Panc1 (cell line): ENCODE measurements around the gene FAAP20. TPM values are rescaled to one million over a fixed set of nuclear protein-coding genes. Genes with fewer than 3 reads are reported as not detected.
A peak's percentile ranks its signal among the peaks of the same experiment; 100 is the strongest.

ENCODE experiments used
- ATAC-seq: fragments of 200-7000 bp; cut with Tn5 transposase; 2 replicates; pipeline ENCODE4 v1.9.1; 2020; ENCODE audit warnings: mild to moderate bottlenecking, moderate library complexity
- BruUV-seq: library from RNA; stranded (reverse); fragments of 400-500 nt; replicated peaks from 2 replicates; lab custom pipeline; 2021; lab: Mats Ljungman, UMichigan
- CTCF ChIA-PET: fragments of 300-600 bp; sonication (Branson Sonifier 250); formaldehyde crosslinking; loops from one replicate; lab custom pipeline; 2022; ENCODE audit warnings: antibody characterized with exemption; lab: Charles Lee
- POLR2A ChIA-PET: fragments of 300-600 bp; sonication (Branson Sonifier 250); formaldehyde crosslinking; loops from one replicate; lab custom pipeline; 2022; ENCODE audit warnings: antibody characterized with exemption; lab: Charles Lee
- DNase-seq: peaks from one replicate; pipeline ENCODE4 v3.0.0-alpha.2; 2010; ENCODE audit warnings: low read depth, low spot score
- H3K27ac ChIP-seq: 2 replicates; pipeline ENCODE4 v1.5.1; 2011; ENCODE audit warnings: mild to moderate bottlenecking, low read length, inconsistent platforms
- H3K27me3 ChIP-seq: fragments of 200-500 bp; sonication (Bioruptor generic); 2 replicates; pipeline ENCODE4 v1.6.0; 2014; ENCODE audit warnings: low read length, inconsistent platforms; ENCODE audit not compliant: control insufficient read depth, insufficient read depth
- H3K36me3 ChIP-seq: fragments of 200-500 bp; sonication (Bioruptor generic); 2 replicates; pipeline ENCODE4 v1.5.1; 2014; ENCODE audit warnings: inconsistent platforms, mild to moderate bottlenecking, low read length, moderate library complexity; ENCODE audit not compliant: control insufficient read depth, insufficient read depth
- H3K4me1 ChIP-seq: 2 replicates; pipeline ENCODE4 v1.5.1; 2011; ENCODE audit warnings: inconsistent platforms, mild to moderate bottlenecking, low read length, moderate library complexity; ENCODE audit not compliant: control insufficient read depth, insufficient read depth
- H3K4me3 ChIP-seq, 2 experiments: 2 replicates each; pipeline ENCODE4 v1.5.1; 2011 to 2012; ENCODE audit warnings: low read depth in 2 of 2, low read length in 2 of 2, mild to moderate bottlenecking in 2 of 2, inconsistent platforms in 1 of 2, moderate library complexity in 1 of 2
- H3K9me3 ChIP-seq: fragments of 200-500 bp; sonication (Bioruptor generic); 2 replicates; pipeline ENCODE4 v1.5.1; 2014; ENCODE audit warnings: low read depth, mild to moderate bottlenecking, inconsistent platforms, low read length, moderate library complexity; ENCODE audit not compliant: control insufficient read depth, insufficient read depth
- POLR2AphosphoS5 ChIP-seq: IDR thresholded peaks from 2 replicates; pipeline ENCODE4 v1.6.1; 2012; ENCODE audit warnings: mild to moderate bottlenecking, low read depth, low read length, moderate library complexity
- SIN3A ChIP-seq: IDR thresholded peaks from 2 replicates; pipeline ENCODE4 v1.6.1; 2012; ENCODE audit warnings: low read depth, mild to moderate bottlenecking, low read length, moderate library complexity, borderline replicate concordance; ENCODE audit not compliant: insufficient read depth
- TCF7L2 ChIP-seq: IDR thresholded peaks from 2 replicates; pipeline ENCODE4 v1.6.1; 2011; ENCODE audit warnings: mild to moderate bottlenecking, low read depth, low read length, inconsistent platforms
- in situ Hi-C: cut with HindIII; loops from 2 replicates; pipeline ENCODE4 v1.10.0; 2016; ENCODE audit warnings: low sequenced_read_pairs, low pct_unique_long_range_greater_than_20kb
- intact Hi-C: fragments of 100-400 bp; cut with micrococcal nuclease; formaldehyde crosslinking; loops from one replicate; pipeline ENCODE4 v1.10.0; 2022; ENCODE audit not compliant: unreplicated experiment
- total RNA-seq: library from RNA; stranded (reverse); gene quantifications from one replicate; pipeline ENCODE4 v1.2.1, GENCODE V29; 2021; ENCODE audit not compliant: unreplicated experiment
- TF ChIP-seq, protein P1 (sequence below): fragments of 450-650 bp; IDR thresholded peaks from 2 replicates; pipeline ENCODE4 v1.5.1; 2017; ENCODE audit warnings: mild to moderate bottlenecking
- TF ChIP-seq, protein P2 (sequence below), 2 experiments: IDR thresholded peaks; 2 replicates each; pipeline ENCODE4 v1.6.1; 2011 to 2012; ENCODE audit warnings: low read depth in 2 of 2, control low read depth in 1 of 2, low read length in 1 of 2, mild to moderate bottlenecking in 1 of 2, moderate library complexity in 1 of 2; ENCODE audit not compliant: insufficient read depth in 1 of 2

The FAAP20 gene
- total RNA-seq, 1 experiment from 2014 or later, result 177 TPM

DNA sequence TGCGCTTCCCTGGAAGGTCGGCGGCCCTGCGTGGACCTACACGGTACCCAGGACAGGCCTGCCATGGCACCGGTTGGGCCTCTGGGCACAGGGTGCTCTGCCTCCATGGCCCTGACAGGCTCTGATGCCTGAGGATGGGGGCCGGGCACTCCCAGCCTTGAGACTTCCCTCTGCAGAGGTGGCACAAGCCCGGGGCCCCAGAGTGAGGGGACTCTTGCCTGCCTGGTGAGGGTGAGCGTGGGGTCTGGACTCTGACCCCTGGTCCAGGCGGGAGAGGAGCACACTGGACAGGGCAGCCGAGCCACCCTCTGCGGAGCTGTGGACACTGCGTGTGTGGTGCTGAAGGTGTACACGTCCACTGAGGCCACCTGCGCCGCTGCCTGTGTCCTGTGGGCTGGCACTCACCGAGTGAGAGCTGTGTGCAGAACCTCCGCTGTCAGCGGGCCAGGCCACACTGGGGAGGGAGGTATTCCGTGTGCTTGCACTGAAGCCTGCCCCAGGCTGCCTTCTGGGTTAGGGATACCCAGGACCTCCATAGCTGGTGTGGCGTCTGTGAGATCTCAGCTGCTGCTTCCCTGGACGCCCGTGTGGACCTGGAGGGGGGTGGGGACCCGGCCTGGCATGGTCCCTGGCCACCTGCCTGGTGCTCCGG is 43.9 kb upstream of the FAAP20 start:
- Histone ChIP-seq H3K4me1 (peaks cover 40% of the 10 kb centered on the region), H3K36me3 (no peaks in the 10 kb centered on the region), H3K27ac (no peak overlapping the region), H3K4me3 (no peak overlapping the region), H3K27me3 (no peaks in the 10 kb centered on the region), H3K9me3 (no peaks in the 10 kb centered on the region)
- no peak for DNase-seq
- no peak for TF ChIP-seq POLR2AphosphoS5
- TF ChIP-seq SIN3A, result no peak
- TF ChIP-seq, protein P1, sequence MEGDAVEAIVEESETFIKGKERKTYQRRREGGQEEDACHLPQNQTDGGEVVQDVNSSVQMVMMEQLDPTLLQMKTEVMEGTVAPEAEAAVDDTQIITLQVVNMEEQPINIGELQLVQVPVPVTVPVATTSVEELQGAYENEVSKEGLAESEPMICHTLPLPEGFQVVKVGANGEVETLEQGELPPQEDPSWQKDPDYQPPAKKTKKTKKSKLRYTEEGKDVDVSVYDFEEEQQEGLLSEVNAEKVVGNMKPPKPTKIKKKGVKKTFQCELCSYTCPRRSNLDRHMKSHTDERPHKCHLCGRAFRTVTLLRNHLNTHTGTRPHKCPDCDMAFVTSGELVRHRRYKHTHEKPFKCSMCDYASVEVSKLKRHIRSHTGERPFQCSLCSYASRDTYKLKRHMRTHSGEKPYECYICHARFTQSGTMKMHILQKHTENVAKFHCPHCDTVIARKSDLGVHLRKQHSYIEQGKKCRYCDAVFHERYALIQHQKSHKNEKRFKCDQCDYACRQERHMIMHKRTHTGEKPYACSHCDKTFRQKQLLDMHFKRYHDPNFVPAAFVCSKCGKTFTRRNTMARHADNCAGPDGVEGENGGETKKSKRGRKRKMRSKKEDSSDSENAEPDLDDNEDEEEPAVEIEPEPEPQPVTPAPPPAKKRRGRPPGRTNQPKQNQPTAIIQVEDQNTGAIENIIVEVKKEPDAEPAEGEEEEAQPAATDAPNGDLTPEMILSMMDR, result no peak
- no peak for TF ChIP-seq TCF7L2
- TF ChIP-seq, protein P2, sequence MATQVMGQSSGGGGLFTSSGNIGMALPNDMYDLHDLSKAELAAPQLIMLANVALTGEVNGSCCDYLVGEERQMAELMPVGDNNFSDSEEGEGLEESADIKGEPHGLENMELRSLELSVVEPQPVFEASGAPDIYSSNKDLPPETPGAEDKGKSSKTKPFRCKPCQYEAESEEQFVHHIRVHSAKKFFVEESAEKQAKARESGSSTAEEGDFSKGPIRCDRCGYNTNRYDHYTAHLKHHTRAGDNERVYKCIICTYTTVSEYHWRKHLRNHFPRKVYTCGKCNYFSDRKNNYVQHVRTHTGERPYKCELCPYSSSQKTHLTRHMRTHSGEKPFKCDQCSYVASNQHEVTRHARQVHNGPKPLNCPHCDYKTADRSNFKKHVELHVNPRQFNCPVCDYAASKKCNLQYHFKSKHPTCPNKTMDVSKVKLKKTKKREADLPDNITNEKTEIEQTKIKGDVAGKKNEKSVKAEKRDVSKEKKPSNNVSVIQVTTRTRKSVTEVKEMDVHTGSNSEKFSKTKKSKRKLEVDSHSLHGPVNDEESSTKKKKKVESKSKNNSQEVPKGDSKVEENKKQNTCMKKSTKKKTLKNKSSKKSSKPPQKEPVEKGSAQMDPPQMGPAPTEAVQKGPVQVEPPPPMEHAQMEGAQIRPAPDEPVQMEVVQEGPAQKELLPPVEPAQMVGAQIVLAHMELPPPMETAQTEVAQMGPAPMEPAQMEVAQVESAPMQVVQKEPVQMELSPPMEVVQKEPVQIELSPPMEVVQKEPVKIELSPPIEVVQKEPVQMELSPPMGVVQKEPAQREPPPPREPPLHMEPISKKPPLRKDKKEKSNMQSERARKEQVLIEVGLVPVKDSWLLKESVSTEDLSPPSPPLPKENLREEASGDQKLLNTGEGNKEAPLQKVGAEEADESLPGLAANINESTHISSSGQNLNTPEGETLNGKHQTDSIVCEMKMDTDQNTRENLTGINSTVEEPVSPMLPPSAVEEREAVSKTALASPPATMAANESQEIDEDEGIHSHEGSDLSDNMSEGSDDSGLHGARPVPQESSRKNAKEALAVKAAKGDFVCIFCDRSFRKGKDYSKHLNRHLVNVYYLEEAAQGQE (IDR thresholded peaks at IDR 0.05; ENCODE audit: insufficient read depth in 1 of 2, low read depth in 2 of 2, low read length in 1 of 2), result no peak
- ATAC-seq, result no peak
- intact Hi-C loops (no loop called here), in situ Hi-C loops (no loop called here)
- CTCF ChIA-PET, result no interaction called here
- BruUV-seq, result no TSS peak
- POLR2A ChIA-PET, result interaction anchor here (0.5 kb wide), 1 partner anchor 72 kb away, joined by 3 read pairs; no protein-coding TSS in a partner anchor

DNA sequence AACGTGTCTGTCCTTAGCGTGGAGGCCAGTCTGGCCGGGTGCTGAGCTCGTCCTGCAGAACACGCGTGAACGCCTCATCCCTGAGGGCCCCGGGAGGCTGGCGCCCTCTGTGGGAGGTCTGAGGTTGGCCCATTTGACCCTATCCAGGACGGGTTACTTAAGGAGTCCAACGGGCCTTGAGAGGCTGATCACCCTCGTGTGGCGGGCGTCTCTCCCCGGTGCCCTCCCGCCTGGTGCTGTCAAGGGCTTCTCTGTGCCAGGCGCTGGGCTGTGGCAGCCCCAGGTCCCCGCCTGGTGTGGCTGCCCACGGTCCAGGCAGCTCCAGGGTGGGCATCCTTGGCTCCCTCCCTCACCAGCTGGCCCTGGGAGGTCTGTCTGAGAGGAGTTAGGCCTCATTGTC is 43.2 kb upstream of the FAAP20 start:
- ChIA-PET POLR2A (no interaction called here), CTCF (no interaction called here)
- TF ChIP-seq TCF7L2 (no peak), POLR2AphosphoS5 (no peak), SIN3A (no peak)
- TF ChIP-seq, protein P1, result no peak
- TF ChIP-seq, protein P2 (IDR thresholded peaks at IDR 0.05; ENCODE audit: insufficient read depth in 1 of 2, low read depth in 2 of 2, low read length in 1 of 2), result no peak
- Histone ChIP-seq H3K36me3 (no peaks in the 10 kb centered on the region), H3K27ac (no peak overlapping the region), H3K4me3 (no peak overlapping the region), H3K27me3 (no peaks in the 10 kb centered on the region), H3K9me3 (no peaks in the 10 kb centered on the region), H3K4me1 (peaks cover 43% of the 10 kb centered on the region)
- in situ Hi-C loops, result no loop called here
- ATAC-seq (peak; percentile 58), DNase-seq (no peak)
- intact Hi-C loops, result no loop called here
- no TSS peak for BruUV-seq
